ENCODE data around the gene NEK6.

DNA sequence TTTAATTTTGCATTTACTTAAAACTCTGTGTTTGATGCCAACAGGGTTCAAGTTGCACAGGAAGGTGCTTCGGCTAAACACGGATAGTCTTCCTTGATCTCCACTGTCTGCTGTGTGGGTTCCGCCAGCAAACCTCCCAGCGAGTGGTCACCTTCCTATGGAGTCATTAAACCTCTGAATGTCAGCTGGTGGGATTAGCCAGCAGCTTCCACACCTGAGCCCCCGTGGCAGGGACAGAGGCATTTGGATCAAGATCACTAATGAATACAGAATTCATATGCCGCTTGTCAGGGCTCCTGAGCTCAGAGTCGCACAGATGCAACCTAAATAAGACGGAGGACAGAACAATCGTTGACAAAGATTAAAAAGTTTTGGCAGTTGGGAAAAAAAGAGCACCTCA, 118.0 kb downstream of the NEK6 start:
- no peak for TF ChIP-seq POLR2A (IDR thresholded peaks at IDR 0.05; ENCODE audit: extremely low read depth, insufficient read length)
- TF ChIP-seq, protein P1, sequence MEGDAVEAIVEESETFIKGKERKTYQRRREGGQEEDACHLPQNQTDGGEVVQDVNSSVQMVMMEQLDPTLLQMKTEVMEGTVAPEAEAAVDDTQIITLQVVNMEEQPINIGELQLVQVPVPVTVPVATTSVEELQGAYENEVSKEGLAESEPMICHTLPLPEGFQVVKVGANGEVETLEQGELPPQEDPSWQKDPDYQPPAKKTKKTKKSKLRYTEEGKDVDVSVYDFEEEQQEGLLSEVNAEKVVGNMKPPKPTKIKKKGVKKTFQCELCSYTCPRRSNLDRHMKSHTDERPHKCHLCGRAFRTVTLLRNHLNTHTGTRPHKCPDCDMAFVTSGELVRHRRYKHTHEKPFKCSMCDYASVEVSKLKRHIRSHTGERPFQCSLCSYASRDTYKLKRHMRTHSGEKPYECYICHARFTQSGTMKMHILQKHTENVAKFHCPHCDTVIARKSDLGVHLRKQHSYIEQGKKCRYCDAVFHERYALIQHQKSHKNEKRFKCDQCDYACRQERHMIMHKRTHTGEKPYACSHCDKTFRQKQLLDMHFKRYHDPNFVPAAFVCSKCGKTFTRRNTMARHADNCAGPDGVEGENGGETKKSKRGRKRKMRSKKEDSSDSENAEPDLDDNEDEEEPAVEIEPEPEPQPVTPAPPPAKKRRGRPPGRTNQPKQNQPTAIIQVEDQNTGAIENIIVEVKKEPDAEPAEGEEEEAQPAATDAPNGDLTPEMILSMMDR (IDR thresholded peaks at IDR 0.05; ENCODE audit: low read depth, low read length): no peak

Measured in NB4 (cell line).